ENCODE measurements around the gene ADGRV1. TPM values are rescaled to one million over a fixed set of nuclear protein-coding genes. Genes with fewer than 3 reads are reported as not detected.

The ADGRV1 gene
- total RNA-seq, 1 experiment from 2014 or later = 64.8 TPM

DNA sequence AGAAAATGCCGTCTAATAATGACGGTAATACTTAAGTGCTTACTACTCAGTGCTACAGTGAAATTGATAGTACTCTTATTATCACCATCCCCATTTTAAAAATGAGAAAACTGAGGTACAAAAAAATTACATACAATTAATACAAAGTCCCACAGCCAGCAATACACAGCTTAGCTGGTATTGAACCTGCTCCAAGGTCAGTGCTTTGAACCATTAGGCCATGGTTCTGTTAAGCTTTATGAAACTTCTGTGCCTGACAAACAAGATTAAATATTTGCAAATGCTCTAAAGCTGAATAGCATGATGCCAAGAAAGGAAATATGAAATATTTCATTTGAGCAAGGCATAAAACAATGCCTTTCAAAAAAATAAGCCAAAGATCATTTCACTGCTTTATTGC is 467.4 kb downstream of the ADGRV1 start:
- Histone ChIP-seq H3K27me3 (ENCODE audit: insufficient read depth, low read length) (no peaks in the 10 kb centered on the region), H4K8ac (replicated peaks; ENCODE audit: insufficient read length, low read depth, low read length) (no peak overlapping the region), H2AK5ac (ENCODE audit: insufficient read length, low read length) (no peak overlapping the region), H3K14ac (ENCODE audit: insufficient read depth, low read length) (no peak overlapping the region), H3T11ph (ENCODE audit: low read length) (no peak overlapping the region), H4K5ac (ENCODE audit: insufficient read length, low read depth, low read length) (no peak overlapping the region), H2AFZ (ENCODE audit: low read length) (no peak overlapping the region), H3K27ac (ENCODE audit: insufficient read length, low read depth, low read length) (no peak overlapping the region), H4K91ac (ENCODE audit: insufficient read length, low read depth, low read length) (no peak overlapping the region), H4K20me1 (ENCODE audit: control insufficient read depth, insufficient read depth, insufficient read length) (no peaks in the 10 kb centered on the region), H2BK12ac (ENCODE audit: insufficient read length, low read depth, low read length) (no peak overlapping the region), H3K4me1 (ENCODE audit: insufficient read depth, low read length) (no peaks in the 10 kb centered on the region; the same call in 1 of the 2 replicates), H3K79me1 (ENCODE audit: insufficient read depth, low read depth, low read length, poor library complexity, severe bottlenecking) (no peaks in the 10 kb centered on the region), H2BK15ac (ENCODE audit: low read depth, low read length) (no peak overlapping the region), H3K9ac (ENCODE audit: extremely low read depth, insufficient read length, low read length) (no peak overlapping the region), H3K23me2 (ENCODE audit: insufficient read length, low read depth, low read length, poor library complexity, severe bottlenecking) (no peaks in the 10 kb centered on the region), H3K79me2 (ENCODE audit: insufficient read depth, low read length) (no peaks in the 10 kb centered on the region), H2BK5ac (ENCODE audit: insufficient read length, low read length) (no peak overlapping the region), H2BK120ac (ENCODE audit: low read depth, low read length, poor library complexity, severe bottlenecking) (no peak overlapping the region), H3K18ac (ENCODE audit: insufficient read length, low read depth, low read length) (no peak overlapping the region), H3K4ac (ENCODE audit: low read depth, low read length) (no peak overlapping the region), H3K56ac (ENCODE audit: insufficient read length, low read depth, low read length) (no peak overlapping the region), H2BK20ac (ENCODE audit: low read depth, low read length, poor library complexity, severe bottlenecking) (no peak overlapping the region), H3K9me3 (ENCODE audit: control insufficient read depth, low read depth, low read length) (no peaks in the 10 kb centered on the region), H3K23ac (ENCODE audit: insufficient read length, low read depth, low read length) (no peak overlapping the region), H3K4me2 (ENCODE audit: insufficient read depth, insufficient read length, low read length) (no peak overlapping the region)
- Mint-ChIP-seq H3K4me3 (no peak overlapping the region), H3K27ac (no peak overlapping the region), H3K4me1 (peaks cover 7 to 10% of the 10 kb centered on the region in 2 experiments), H3K36me3 (ENCODE audit: insufficient read depth in 1 of 3, low read depth in 3 of 3) (no peaks in the 10 kb centered on the region), H3K27me3 (ENCODE audit: low read depth) (no peaks in the 10 kb centered on the region), H3K9me3 (no peaks in the 10 kb centered on the region)
- TF ChIP-seq, protein P1, sequence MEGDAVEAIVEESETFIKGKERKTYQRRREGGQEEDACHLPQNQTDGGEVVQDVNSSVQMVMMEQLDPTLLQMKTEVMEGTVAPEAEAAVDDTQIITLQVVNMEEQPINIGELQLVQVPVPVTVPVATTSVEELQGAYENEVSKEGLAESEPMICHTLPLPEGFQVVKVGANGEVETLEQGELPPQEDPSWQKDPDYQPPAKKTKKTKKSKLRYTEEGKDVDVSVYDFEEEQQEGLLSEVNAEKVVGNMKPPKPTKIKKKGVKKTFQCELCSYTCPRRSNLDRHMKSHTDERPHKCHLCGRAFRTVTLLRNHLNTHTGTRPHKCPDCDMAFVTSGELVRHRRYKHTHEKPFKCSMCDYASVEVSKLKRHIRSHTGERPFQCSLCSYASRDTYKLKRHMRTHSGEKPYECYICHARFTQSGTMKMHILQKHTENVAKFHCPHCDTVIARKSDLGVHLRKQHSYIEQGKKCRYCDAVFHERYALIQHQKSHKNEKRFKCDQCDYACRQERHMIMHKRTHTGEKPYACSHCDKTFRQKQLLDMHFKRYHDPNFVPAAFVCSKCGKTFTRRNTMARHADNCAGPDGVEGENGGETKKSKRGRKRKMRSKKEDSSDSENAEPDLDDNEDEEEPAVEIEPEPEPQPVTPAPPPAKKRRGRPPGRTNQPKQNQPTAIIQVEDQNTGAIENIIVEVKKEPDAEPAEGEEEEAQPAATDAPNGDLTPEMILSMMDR (conservative IDR thresholded peaks at IDR 0.05) = no peak
- WGBS (ENCODE audit: extremely low coverage, insufficient read length, low lambda C conversion rate) = no CpG with 5 or more reads among the region's 2 CpGs
- DNase-seq = no peak

All from H9 (cell line).